ENCODE measurements around the gene DRD4.

GRCh38 chr11:614021-614622 lies 22.9 kb upstream of the DRD4 start:
- TF ChIP-seq GTF2F1 (IDR thresholded peaks at IDR 0.05; ENCODE audit: borderline replicate concordance, low read depth, low read length) (no peak), POLR2A (IDR thresholded peaks at IDR 0.05; ENCODE audit: control extremely low read depth in 1 of 2, low read depth in 2 of 2, low read length in 2 of 2) (no peak), JUN (IDR thresholded peaks at IDR 0.05; ENCODE audit: low read depth, low read length) (no peak), KDM5A (IDR thresholded peaks at IDR 0.05; ENCODE audit: low read length) (no peak), EZH2 (IDR thresholded peaks at IDR 0.05; ENCODE audit: low read depth, low read length, severe bottlenecking) (no peak), CTCF (IDR thresholded peaks at IDR 0.05; ENCODE audit: control extremely low read depth in 1 of 3, insufficient read depth in 1 of 3, low read depth in 1 of 3, low read length in 3 of 3) (no peak), CEBPB (IDR thresholded peaks at IDR 0.05; ENCODE audit: low read depth, low read length) (no peak)

Data from H1 (cell line).